ENCODE results near the gene ZNF841.
"Not testable (repeated sequence)": the region's sequence is repeated elsewhere in the genome, so short reads cannot be mapped to it uniquely, and the experiment has no call there.

The ZNF841 gene

GRCh38 chr19:52102782-52103181 is 7.2 kb upstream of the ZNF841 start:
- H3K79me2 ChIP-seq (ENCODE audit: insufficient read depth, low read length), result no peaks in the 10 kb centered on the region
- H3F3A ChIP-seq (ENCODE audit: low read depth), result no peaks in the 10 kb centered on the region
- TF ChIP-seq EZH2phosphoT487 (IDR thresholded peaks at IDR 0.05; ENCODE audit: borderline replicate concordance) (no peak), CTCF (conservative IDR thresholded peaks at IDR 0.05; ENCODE audit: low read length) (no peak)
- H2AFZ ChIP-seq (ENCODE audit: low read length), result no peak overlapping the region
- H3K27me3 ChIP-seq (ENCODE audit: insufficient read depth, low read length, poor library complexity, severe bottlenecking), result no peaks in the 10 kb centered on the region
- no peak overlapping the region for H3K4me2 ChIP-seq (ENCODE audit: low read depth, low read length, poor library complexity, severe bottlenecking)
- H3K9ac ChIP-seq (ENCODE audit: low read depth, low read length, poor library complexity, severe bottlenecking), result no peak overlapping the region
- H4K20me1 ChIP-seq (ENCODE audit: insufficient read depth, low read length, poor library complexity, severe bottlenecking), result no peaks in the 10 kb centered on the region
- no peak overlapping the region for H3K4me3 ChIP-seq (ENCODE audit: low read length, poor library complexity, severe bottlenecking)
- no peaks in the 10 kb centered on the region for H3K4me1 ChIP-seq (ENCODE audit: insufficient read depth, low read length, poor library complexity, severe bottlenecking)
- H3K9me3 ChIP-seq (ENCODE audit: insufficient read depth, low read depth, low read length), result peaks cover 6% of the 10 kb centered on the region; the same call in 1 of the 2 replicates
- no peaks in the 10 kb centered on the region for H3K36me3 ChIP-seq (ENCODE audit: insufficient read depth, low read length)
- no peaks in the 10 kb centered on the region for H3K9me2 ChIP-seq (replicated peaks; ENCODE audit: low read depth, low read length)

GRCh38 chr19:52101866-52102562 is 6.4 kb upstream of the ZNF841 start:
- Histone ChIP-seq H3K79me2 (ENCODE audit: insufficient read depth, low read length) (no peaks in the 10 kb centered on the region), H3K4me1 (ENCODE audit: insufficient read depth, low read length, poor library complexity, severe bottlenecking) (no peaks in the 10 kb centered on the region), H3K27me3 (ENCODE audit: insufficient read depth, low read length, poor library complexity, severe bottlenecking) (no peaks in the 10 kb centered on the region), H3K9me3 (ENCODE audit: insufficient read depth, low read depth, low read length) (peaks cover 6% of the 10 kb centered on the region; the same call in 1 of the 2 replicates), H3K9ac (ENCODE audit: low read depth, low read length, poor library complexity, severe bottlenecking) (no peak overlapping the region), H3K4me2 (ENCODE audit: low read depth, low read length, poor library complexity, severe bottlenecking) (no peak overlapping the region), H3K36me3 (ENCODE audit: insufficient read depth, low read length) (no peaks in the 10 kb centered on the region), H3K4me3 (ENCODE audit: low read length, poor library complexity, severe bottlenecking) (no peak overlapping the region), H4K20me1 (ENCODE audit: insufficient read depth, low read length, poor library complexity, severe bottlenecking) (no peaks in the 10 kb centered on the region), H3F3A (ENCODE audit: low read depth) (no peaks in the 10 kb centered on the region), H3K9me2 (replicated peaks; ENCODE audit: low read depth, low read length) (no peaks in the 10 kb centered on the region), H2AFZ (ENCODE audit: low read length) (no peak overlapping the region)
- TF ChIP-seq CTCF (conservative IDR thresholded peaks at IDR 0.05; ENCODE audit: low read length), result no peak
- TF ChIP-seq EZH2phosphoT487 (IDR thresholded peaks at IDR 0.05; ENCODE audit: borderline replicate concordance), result no peak

- no peaks in the 10 kb centered on the region for H3K36me3 ChIP-seq (ENCODE audit: insufficient read depth, low read length)
- no peaks in the 10 kb centered on the region for H3K27me3 ChIP-seq (ENCODE audit: insufficient read depth, low read length, poor library complexity, severe bottlenecking)
- H4K20me1 ChIP-seq (ENCODE audit: insufficient read depth, low read length, poor library complexity, severe bottlenecking), result no peaks in the 10 kb centered on the region
- no peaks in the 10 kb centered on the region; the same call in 1 of the 2 replicates for H3K9me3 ChIP-seq (ENCODE audit: insufficient read depth, low read depth, low read length)
- TF ChIP-seq CTCF (conservative IDR thresholded peaks at IDR 0.05; ENCODE audit: low read length), result no peak
- no peak for TF ChIP-seq EZH2phosphoT487 (IDR thresholded peaks at IDR 0.05; ENCODE audit: borderline replicate concordance)
- H3K4me1 ChIP-seq (ENCODE audit: insufficient read depth, low read length, poor library complexity, severe bottlenecking), result no peaks in the 10 kb centered on the region
- H3K4me2 ChIP-seq (ENCODE audit: low read depth, low read length, poor library complexity, severe bottlenecking), result no peak overlapping the region
- H3F3A ChIP-seq (ENCODE audit: low read depth), result no peaks in the 10 kb centered on the region
- no peaks in the 10 kb centered on the region for H3K9me2 ChIP-seq (replicated peaks; ENCODE audit: low read depth, low read length)
- H2AFZ ChIP-seq (ENCODE audit: low read length), result no peak overlapping the region
- H3K79me2 ChIP-seq (ENCODE audit: insufficient read depth, low read length), result peaks cover 9% of the 10 kb centered on the region; the same call in 1 of the 2 replicates
- no peak overlapping the region for H3K4me3 ChIP-seq (ENCODE audit: low read length, poor library complexity, severe bottlenecking)
- H3K9ac ChIP-seq (ENCODE audit: low read depth, low read length, poor library complexity, severe bottlenecking), result no peak overlapping the region
Measured at GRCh38 chr19:52099497-52100138, 4.1 kb upstream of the ZNF841 start.

- H3K9me2 ChIP-seq (replicated peaks; ENCODE audit: low read depth, low read length); H4K20me1 ChIP-seq (ENCODE audit: insufficient read depth, low read length, poor library complexity, severe bottlenecking); H3K9ac ChIP-seq (ENCODE audit: low read depth, low read length, poor library complexity, severe bottlenecking); H3F3A ChIP-seq (ENCODE audit: low read depth); H3K36me3 ChIP-seq (ENCODE audit: insufficient read depth, low read length); H3K9me3 ChIP-seq (ENCODE audit: insufficient read depth, low read depth, low read length); H3K4me2 ChIP-seq (ENCODE audit: low read depth, low read length, poor library complexity, severe bottlenecking); H3K27me3 ChIP-seq (ENCODE audit: insufficient read depth, low read length, poor library complexity, severe bottlenecking); H3K4me1 ChIP-seq (ENCODE audit: insufficient read depth, low read length, poor library complexity, severe bottlenecking); H3K4me3 ChIP-seq (ENCODE audit: low read length, poor library complexity, severe bottlenecking); H2AFZ ChIP-seq (ENCODE audit: low read length): not testable (repeated sequence)
- peaks cover 37% of the 10 kb centered on the region; the same call in 1 of the 2 replicates for H3K79me2 ChIP-seq (ENCODE audit: insufficient read depth, low read length)
Measured at GRCh38 chr19:52096416-52096815, 851 bp upstream of the ZNF841 start.
